Uterus (tissue), 4 donors: ENCODE data around the gene NDUFS1. TPM values are rescaled to one million over a fixed set of nuclear protein-coding genes. Genes with fewer than 3 reads are reported as not detected.
A peak's percentile ranks its signal among the peaks of the same experiment; 100 is the strongest.
"Not testable (repeated sequence)": the region's sequence is repeated elsewhere in the genome, so short reads cannot be mapped to it uniquely, and the experiment has no call there.

Experiments used
- DNase-seq, 2 donors: peaks; one replicate each; pipeline ENCODE4 v3.0.0-alpha.2; 2019 to 2020
- H3K27ac ChIP-seq, 2 donors: fragments of 200-600 bp; sonication (generic); 1 replicate in 1 of 2; 2 replicates in 1 of 2; pipeline ENCODE4 v1.5.1; 2016 to 2018
- H3K27me3 ChIP-seq, 2 donors: fragments of 200-600 bp; sonication (generic); one replicate each; pipeline ENCODE4 v1.5.1; 2018 to 2019; ENCODE audit warnings: control low read depth in 1 of 2
- H3K36me3 ChIP-seq, 2 donors: fragments of 200-600 bp; sonication (generic); one replicate each; pipeline ENCODE4 v1.5.1; 2019; ENCODE audit warnings: control low read depth in 1 of 2
- H3K4me1 ChIP-seq, 2 donors: fragments of 200-600 bp; sonication (generic); one replicate each; pipeline ENCODE4 v1.5.1; 2018 to 2019; ENCODE audit warnings: control low read depth in 1 of 2
- H3K4me3 ChIP-seq, 2 donors: fragments of 200-600 bp; sonication (generic); 1 replicate in 1 of 2; 2 replicates in 1 of 2; pipeline ENCODE4 v1.5.1; 2018 to 2019; ENCODE audit warnings: mild to moderate bottlenecking in 1 of 2
- H3K9me3 ChIP-seq, 2 donors: fragments of 200-600 bp; sonication (generic); one replicate each; pipeline ENCODE4 v1.5.1; 2019; ENCODE audit warnings: control low read depth in 1 of 2
- POLR2A ChIP-seq, 2 donors: fragments of 450-650 bp; IDR thresholded peaks; one replicate each; pipeline ENCODE4 v1.6.1; 2016; ENCODE audit warnings: antibody characterized with exemption in 2 of 2, mild to moderate bottlenecking in 1 of 2, moderate library complexity in 1 of 2
- intact Hi-C: fragments of 100-400 bp; cut with DNase I; formaldehyde crosslinking; loops from one replicate; pipeline ENCODE4 v1.15.1; 2023; ENCODE audit warnings: low total_unique reads
- total RNA-seq, 4 donors: library from RNA; depleted of rRNA in 3 of 4; stranded (reverse); fragments of >200 nt in 3 of 4; gene quantifications; one replicate each; pipeline versions ENCODE4 v1.1.0 to v1.2.4, GENCODE V29; 2014 to 2023
- TF ChIP-seq, protein P1 (sequence below), 4 experiments: fragments of 200-600 bp in 2 of 4; fragments of 450-650 bp in 2 of 4; sonication (generic) in 2 of 4; IDR thresholded peaks; one replicate each; pipeline ENCODE4 v1.5.1; 2016 to 2019; ENCODE audit warnings: antibody characterized with exemption in 4 of 4, mild to moderate bottlenecking in 2 of 4, moderate library complexity in 1 of 4
- donor health status: DM: yes; HTN: yes; CAD: no.

NDUFS1 gene
- total RNA-seq: 100 to 1,000 TPM in 1 of 4 donors, 10 to 100 TPM in 3; 25.6 to 164 (median 56.6) TPM

DNA sequence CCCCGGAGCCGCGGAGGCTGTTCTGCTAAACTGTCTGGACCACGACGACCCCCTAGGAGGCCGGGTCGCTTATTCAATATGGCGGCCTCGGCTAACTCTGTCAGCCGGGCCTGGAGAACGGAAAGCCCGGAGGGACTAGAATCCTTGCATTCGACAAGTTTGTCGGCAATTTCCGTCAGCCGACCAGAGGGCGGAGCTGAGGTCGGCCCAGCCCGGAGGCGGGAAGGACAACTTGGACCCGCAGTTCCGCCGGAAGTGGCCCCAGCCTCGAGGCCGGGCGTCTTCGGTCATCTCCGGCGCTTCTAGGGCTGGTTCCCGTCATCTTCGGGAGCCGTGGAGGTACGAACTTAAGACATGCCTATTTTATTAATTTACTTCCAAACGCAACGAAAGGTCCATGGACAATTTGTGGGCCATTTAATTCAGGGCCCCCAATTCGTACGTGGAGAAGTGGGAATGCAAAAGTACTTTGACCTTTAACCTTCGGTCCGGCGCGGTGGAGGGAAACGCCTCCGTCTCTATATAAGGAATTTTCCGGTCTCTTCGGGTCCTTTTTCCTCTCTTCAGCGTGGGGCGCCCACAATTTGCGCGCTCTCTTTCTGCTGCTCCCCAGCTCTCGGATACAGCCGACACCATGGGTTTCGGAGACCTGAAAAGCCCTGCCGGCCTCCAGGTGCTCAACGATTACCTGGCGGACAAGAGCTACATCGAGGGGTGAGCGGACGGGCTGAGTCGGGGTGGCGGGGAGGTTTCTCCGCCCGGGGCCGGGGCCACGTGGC, at the start of gene NDUFS1, which contains the start of gene EEF1B2:
TSS of gene NDUFS1 (minus strand) at position 99 of the 779 bp plus-strand sequence. CDS start 5,766 bp downstream, outside the sequence.
TSS of gene EEF1B2 (plus strand) at position 550 of the 779 bp plus-strand sequence. CDS start at position 635, 85 bp downstream.
- no peaks in the 10 kb centered on the region for H3K9me3 ChIP-seq
- peaks cover 4 to 8% of the 10 kb centered on the region in 2 donors for H3K4me1 ChIP-seq
- TF ChIP-seq POLR2A (IDR thresholded peaks at IDR 0.05): peak; percentile 49 to 52
- TF ChIP-seq, protein P1, sequence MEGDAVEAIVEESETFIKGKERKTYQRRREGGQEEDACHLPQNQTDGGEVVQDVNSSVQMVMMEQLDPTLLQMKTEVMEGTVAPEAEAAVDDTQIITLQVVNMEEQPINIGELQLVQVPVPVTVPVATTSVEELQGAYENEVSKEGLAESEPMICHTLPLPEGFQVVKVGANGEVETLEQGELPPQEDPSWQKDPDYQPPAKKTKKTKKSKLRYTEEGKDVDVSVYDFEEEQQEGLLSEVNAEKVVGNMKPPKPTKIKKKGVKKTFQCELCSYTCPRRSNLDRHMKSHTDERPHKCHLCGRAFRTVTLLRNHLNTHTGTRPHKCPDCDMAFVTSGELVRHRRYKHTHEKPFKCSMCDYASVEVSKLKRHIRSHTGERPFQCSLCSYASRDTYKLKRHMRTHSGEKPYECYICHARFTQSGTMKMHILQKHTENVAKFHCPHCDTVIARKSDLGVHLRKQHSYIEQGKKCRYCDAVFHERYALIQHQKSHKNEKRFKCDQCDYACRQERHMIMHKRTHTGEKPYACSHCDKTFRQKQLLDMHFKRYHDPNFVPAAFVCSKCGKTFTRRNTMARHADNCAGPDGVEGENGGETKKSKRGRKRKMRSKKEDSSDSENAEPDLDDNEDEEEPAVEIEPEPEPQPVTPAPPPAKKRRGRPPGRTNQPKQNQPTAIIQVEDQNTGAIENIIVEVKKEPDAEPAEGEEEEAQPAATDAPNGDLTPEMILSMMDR (IDR thresholded peaks at IDR 0.05): peak in 1 of 4 experiments; percentile 11
- intact Hi-C loops: no loop called here
- peak within 1 kb of the TSS; percentile 91 to 92 for H3K27ac ChIP-seq
- no peaks in the 10 kb centered on the region for H3K36me3 ChIP-seq
- peak; percentile 97 for DNase-seq
- peak within 1 kb of the TSS; percentile 83 to 92 for H3K4me3 ChIP-seq
- H3K27me3 ChIP-seq: no peaks in the 10 kb centered on the region

DNA sequence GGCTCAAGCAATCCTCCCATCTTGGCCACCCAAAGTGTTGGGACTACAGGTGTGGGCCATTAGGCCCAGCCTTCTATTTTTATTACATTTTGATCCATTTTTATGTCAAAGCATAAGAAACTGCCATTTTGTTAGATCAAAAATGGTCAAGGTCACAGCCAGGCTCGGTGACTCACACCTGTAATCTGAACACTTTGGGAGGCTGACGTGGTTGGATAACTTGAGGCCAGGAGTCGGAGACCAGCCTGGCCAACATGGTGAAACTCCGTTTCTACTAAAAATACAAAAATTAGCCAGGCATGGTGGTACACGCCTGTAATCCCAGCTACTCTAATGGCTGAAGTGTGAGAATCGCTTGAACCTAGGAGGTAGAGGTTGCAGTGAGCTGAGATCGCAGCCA, 49.7 kb upstream of the NDUFS1 start:
- no peak overlapping the region for H3K4me3 ChIP-seq
- H3K36me3 ChIP-seq: no peaks in the 10 kb centered on the region
- DNase-seq: no peak
- no peaks in the 10 kb centered on the region for H3K4me1 ChIP-seq
- intact Hi-C loops: no loop called here
- no peaks in the 10 kb centered on the region for H3K27me3 ChIP-seq
- no peak overlapping the region for H3K27ac ChIP-seq
- no peaks in the 10 kb centered on the region for H3K9me3 ChIP-seq
- TF ChIP-seq POLR2A (IDR thresholded peaks at IDR 0.05): no peak
- TF ChIP-seq, protein P1 (IDR thresholded peaks at IDR 0.05): no peak

GRCh38 chr2:206207316-206207715, 48.1 kb upstream of the NDUFS1 start:
- DNase-seq, H3K4me1 ChIP-seq, H3K27ac ChIP-seq, intact Hi-C loops, H3K27me3 ChIP-seq, H3K36me3 ChIP-seq, H3K4me3 ChIP-seq, H3K9me3 ChIP-seq: not testable (repeated sequence)

- H3K27ac ChIP-seq: no peak overlapping the region
- H3K4me3 ChIP-seq: no peak overlapping the region
- intact Hi-C loops: no loop called here
- no peaks in the 10 kb centered on the region for H3K4me1 ChIP-seq
- no peaks in the 10 kb centered on the region for H3K36me3 ChIP-seq
- DNase-seq: no peak
- no peaks in the 10 kb centered on the region for H3K9me3 ChIP-seq
- no peak for TF ChIP-seq POLR2A (IDR thresholded peaks at IDR 0.05)
- TF ChIP-seq, protein P1 (IDR thresholded peaks at IDR 0.05): no peak
- H3K27me3 ChIP-seq: no peaks in the 10 kb centered on the region
Observed at GRCh38 chr2:206204710-206205109, 45.5 kb upstream of the NDUFS1 start.

- TF ChIP-seq, protein P1 (IDR thresholded peaks at IDR 0.05): no peak
- no peak for TF ChIP-seq POLR2A (IDR thresholded peaks at IDR 0.05)
- H3K4me1 ChIP-seq: no peaks in the 10 kb centered on the region
- no peaks in the 10 kb centered on the region for H3K9me3 ChIP-seq
- no peaks in the 10 kb centered on the region for H3K27me3 ChIP-seq
- no peak for DNase-seq
- no peak overlapping the region for H3K4me3 ChIP-seq
- H3K36me3 ChIP-seq: no peaks in the 10 kb centered on the region
- no peak overlapping the region for H3K27ac ChIP-seq
- intact Hi-C loops: no loop called here
Observed at GRCh38 chr2:206203331-206203730, 44.1 kb upstream of the NDUFS1 start.
